Fibroblast of skin of left biceps (primary cell): ENCODE results near the gene TECPR1.

Experiments used
- DNase-seq, 2 experiments: peaks; one replicate each; pipeline ENCODE4 v3.0.0-alpha.2; 2013; ENCODE audit warnings: low read depth in 2 of 2

TECPR1 gene

GRCh38 chr7:98251601-98252424 is at the start of gene TECPR1:
TECPR1 (minus strand) TSS chr7:98252232; CDS start chr7:98246146, 6,086 bp downstream.
- peak; percentile 31 to 46 for DNase-seq

GRCh38 chr7:98300595-98301372 is 48.8 kb upstream of the TECPR1 start:
- DNase-seq: no peak

- no peak for DNase-seq
These were observed 45.7 kb upstream of the TECPR1 start for GRCh38 chr7:98297626-98298286.

GRCh38 chr7:98296833-98297232 is 44.8 kb upstream of the TECPR1 start:
- no peak for DNase-seq

DNA sequence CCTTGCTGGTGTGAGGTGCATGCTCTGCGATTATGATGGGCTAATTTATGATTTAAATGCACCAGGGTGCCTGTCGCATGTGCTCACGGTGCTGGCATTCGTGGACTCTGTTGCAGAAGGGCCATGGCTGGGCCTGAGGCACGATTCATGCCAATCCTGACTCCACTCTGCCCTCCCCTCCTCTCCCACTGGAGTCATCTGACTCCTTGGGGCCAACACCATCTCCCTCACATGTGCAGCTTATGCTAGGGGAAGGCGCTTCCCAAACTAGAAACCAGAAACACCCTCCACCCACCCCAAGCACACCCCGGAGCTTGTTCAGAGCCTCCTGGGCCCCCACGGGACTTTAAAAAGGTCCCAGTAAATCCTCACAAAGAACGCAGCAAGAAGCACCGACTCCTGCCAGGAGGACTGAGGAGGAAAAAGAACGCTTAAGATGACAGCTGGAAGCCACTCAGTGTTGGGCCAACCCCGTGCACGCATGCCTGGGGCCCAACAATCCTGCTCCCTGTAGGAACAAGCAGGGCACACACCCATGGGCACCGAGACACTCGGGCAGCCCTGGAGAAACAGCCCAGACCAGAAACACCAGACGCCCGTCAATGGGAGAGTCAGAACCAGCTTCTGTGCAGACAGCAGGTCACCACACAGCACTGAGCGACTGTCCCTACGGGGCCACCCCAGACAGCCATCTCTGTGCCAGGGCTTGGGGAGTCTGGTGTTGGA is 43.6 kb upstream of the TECPR1 start:
- DNase-seq: no peak

DNA sequence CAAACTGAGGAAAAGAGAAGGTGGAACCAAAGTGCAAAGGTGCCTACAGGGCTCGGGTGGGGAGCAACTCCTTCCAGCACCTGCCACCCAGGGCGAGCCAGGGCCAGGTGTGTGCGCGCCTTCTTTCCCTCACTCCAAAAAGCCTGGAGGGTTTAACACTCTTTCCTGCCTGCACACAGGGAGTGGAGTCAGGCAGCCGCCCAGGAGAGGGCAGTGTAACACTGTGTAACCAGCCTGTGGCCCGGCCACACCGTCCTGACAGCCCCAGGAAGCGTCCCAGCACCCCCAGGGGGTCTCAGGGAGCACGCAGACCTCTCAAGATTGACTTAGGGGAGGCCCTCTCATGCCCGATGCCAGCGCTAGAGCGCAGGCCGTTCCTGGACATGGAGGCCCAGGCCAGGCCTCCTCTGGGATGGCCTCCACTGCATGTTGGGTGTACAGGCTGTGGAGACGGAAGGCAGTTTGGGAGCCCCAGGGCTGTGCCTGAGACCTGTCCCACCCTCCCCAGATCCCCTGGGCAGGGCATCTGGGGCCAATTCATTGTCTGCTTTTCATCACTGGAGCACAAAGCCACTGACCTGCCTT is 42.9 kb upstream of the TECPR1 start:
- no peak for DNase-seq

DNA sequence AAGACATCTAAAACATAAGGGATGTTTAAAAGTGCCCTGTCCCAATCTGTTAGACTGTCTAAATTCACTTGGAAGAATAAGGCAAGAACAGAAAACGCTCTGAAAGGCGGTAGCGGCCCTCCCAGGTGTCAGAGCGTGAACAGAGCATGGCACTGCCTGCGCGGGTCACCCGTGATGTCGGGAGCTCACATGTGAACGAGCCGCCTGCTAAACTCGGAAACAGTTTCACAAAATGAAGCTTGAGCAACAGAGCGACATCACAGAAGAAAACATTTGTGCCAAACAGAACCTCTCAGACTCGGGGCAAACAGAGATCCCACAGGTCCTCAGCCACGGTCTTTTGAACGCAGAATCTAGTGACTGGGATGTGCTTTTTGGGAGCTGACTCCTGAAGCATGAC is 42.3 kb upstream of the TECPR1 start:
- no peak for DNase-seq

DNA sequence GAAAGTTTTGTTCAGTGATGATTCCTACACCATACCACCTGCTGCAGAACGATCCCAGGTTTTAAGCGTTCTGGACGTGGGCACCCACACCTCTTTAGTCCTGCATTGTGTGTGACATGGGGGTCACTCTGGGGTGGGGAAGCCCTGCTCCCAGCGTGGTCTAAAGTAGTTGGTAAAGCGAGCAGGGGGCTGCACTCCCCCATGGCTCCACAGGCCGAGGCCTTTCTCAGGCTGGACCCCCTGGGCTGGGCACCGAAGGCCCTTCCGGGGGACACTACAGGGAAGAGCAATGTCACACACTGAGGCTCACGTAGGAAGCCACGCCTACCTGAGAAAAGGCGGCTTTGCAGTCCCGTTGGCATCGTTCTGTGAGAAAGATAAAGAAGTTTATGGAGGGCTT is 41.7 kb upstream of the TECPR1 start:
- no peak for DNase-seq

- DNase-seq: no peak
These were observed 41.2 kb upstream of the TECPR1 start for GRCh38 chr7:98293265-98293664.

DNA sequence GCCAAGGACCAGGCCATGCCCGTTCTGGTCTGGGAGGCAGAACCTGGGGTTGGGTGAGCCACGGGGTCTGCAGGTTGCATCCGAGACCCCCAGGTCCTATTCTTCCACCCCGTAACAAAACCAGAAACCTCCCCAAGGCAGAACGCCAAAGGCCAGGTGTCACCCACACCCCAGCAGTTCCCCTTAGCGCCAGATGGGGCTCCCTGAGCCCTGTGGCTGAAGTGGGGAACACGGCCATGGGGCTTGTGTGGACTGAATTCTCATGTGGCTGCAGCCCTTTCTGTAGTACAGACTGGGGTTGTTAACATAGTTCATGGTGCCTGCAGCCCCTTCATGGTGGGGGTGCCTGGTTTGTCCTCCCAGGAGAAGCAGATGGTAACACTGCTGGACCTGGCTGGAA is 39.7 kb upstream of the TECPR1 start:
- DNase-seq: no peak

GRCh38 chr7:98289333-98289875 is 37.4 kb upstream of the TECPR1 start:
- no peak for DNase-seq

DNA sequence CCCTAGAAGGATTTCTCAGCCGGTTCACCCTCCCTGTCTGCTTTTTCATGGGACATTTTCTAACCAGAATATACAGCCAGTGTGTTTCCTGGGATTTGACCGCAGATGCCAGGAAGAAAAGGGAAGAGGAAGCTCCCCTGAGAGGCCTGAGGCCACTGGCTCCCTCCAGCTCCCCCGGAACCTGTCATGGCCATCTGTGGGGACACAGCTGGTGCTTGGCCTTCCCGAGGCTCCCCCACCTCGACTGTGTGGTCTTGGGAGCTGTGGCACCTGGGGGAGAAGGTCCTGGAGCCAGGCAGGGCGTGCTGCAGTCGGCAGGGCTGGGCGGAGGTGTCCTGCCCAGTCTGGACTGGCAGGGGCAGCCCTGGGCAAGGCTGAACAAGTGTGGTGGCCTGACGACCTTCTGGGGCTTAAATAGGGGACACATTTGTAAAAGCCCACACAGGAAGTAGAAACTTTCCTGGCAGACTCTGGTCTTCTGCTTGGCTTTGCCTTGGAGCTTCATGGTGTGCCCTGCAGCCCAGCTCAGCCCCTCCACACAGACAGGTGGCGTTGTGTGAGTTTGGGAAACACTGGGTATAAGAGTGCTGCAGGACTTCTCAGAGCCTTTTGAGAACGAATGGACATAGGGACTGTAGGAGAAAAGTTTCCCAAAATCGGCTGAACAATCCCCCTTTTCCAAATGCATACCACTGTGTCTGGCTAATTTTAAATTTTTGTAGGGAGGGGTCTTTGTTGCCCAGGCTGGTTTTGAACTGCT is 36.2 kb upstream of the TECPR1 start:
- DNase-seq: no peak

- DNase-seq: no peak
These were observed 35.5 kb upstream of the TECPR1 start for GRCh38 chr7:98287486-98287959.

GRCh38 chr7:98286701-98287485 is 34.9 kb upstream of the TECPR1 start:
- no peak for DNase-seq

- no peak for DNase-seq
These were observed 34.1 kb upstream of the TECPR1 start for GRCh38 chr7:98286093-98286539.

DNA sequence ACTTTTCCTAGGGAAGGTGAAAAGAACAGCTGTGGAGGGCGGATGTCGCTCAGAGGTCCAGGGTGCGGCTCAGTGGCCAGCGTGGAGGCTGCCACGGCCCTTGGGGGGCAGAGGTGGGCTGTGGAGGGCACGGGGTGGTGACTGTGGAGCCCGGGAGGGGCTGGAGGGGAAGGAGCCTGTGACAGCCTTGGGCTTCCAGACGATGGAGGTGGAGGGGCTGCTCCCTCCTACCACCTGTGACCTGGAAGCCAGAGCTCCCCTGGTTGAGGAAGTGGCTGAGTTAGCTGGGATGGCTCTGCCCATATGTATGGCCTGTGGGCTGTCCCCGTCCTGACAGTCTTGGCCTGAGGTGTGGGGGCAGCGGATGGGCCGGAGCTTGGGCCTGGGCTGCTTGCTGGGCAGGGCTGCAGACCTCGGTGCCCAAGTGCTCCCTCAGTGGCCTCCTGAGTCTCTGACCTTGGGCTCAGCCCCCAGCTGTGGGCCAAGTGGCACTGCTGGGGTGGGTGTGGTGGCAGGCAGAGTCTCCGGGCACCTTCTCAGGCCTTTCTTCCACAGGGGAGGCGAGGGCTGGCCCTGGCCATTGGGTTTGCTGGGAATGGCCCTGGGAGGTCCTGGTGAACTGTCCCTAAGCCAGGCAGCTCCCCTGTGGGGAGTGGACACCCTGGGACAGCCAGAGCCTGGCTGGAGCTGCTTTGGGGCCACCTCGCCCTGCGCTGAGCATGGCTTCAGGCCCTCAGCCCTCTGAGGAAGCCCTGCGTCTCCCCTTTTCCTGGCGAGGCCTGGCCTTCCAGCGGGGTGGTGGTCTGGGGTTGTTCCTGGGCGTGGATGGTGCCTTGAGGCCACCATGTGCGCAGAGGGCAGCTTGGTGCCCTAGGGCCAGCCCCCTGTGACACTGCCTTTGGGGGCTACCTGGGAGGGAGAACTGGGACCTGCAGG is 33.4 kb upstream of the TECPR1 start:
- DNase-seq: no peak

GRCh38 chr7:98284335-98285036 is 32.5 kb upstream of the TECPR1 start:
- DNase-seq: no peak

DNA sequence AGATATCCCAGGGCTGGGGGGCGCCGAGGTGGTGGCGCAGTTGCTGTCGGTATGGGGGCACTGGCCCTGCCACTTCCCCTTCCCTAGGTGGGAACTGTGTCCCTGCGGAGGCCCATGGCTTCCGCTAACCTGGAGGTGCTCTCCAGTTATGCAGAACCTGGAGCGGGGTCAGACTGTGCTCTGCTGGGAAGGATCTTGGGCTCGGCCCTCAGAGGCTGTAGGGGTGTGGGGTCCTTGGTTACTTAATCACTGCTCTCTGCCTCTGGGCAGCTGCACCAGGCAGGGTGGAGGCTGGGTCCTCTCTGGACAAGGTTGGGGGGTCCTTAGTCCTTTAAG is 31.8 kb upstream of the TECPR1 start:
- DNase-seq: no peak
